RPMI7951 (cell line): ENCODE results near the gene OR14I1. TPM values are rescaled to one million over a fixed set of nuclear protein-coding genes. Genes with fewer than 3 reads are reported as not detected.
"Not testable (repeated sequence)": the region's sequence is repeated elsewhere in the genome, so short reads cannot be mapped to it uniquely, and the experiment has no call there.

Source experiments
- DNase-seq: peaks from one replicate; pipeline ENCODE4 v3.0.0-alpha.2; 2012; ENCODE audit warnings: low read depth
- total RNA-seq: library from RNA; depleted of rRNA; stranded (reverse); fragments of >200 nt; shearing (Covaris generic); gene quantifications from 2 replicates; pipeline ENCODE4 v1.2.3, GENCODE V29; 2014; rRNA removed

Gene OR14I1
- total RNA-seq, 1 experiment from 2014 or later, result not detected

DNA sequence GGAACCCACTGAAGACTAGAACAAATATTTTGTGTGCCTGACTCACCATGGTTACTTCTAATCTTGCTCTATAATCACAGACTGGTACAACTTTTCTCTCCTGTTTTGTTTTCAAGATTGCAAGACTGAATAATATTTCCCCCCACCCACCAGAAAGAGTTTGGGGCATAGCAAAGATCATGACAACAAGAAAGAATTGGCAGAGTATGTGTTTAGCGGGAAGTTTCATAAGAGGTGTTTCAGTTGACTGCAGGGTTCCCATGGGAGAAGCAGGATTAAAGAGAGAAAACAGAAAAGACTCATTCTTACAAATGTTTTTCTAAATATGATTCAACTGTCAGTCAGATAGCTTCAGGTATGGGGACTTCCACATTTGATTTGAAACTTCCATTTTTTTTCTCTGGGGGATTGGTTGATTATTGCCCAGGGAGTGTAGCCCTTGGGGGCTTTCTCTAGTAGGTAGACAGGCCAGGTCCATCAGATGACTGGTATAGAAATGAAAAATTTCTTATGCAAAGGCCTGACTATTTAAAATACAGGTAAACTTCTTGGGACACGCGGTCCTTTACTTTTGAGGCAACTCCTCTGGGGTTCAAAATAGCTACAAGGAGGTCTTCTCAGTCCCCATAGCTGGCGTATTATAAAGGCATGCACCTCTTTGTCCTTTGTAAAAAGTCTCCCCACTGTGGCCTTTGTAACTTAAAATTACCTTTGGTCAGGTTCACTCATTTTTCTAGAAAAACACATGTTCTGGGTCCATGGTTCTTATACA is 13.9 kb downstream of the OR14I1 start:
- no peak for DNase-seq

DNA sequence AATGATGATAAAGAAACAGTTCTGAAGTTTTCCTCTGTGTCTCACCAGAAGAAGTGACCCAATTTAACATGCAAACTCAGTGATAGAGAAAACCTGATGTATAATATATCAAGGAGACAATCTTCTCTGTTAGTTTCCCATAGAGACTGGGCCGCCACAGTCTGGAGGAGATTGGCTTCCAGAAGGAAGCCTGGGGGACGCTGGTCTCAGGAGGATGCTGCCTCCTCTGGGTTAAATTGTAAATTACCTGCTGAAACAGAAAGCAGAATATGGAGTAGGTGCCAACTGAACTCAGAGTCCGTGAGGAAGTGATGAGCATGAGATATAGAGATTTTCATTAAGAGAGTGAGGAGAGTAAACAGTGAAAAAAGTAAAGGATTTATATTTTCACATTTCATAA is 15.8 kb downstream of the OR14I1 start:
- no peak for DNase-seq

DNA sequence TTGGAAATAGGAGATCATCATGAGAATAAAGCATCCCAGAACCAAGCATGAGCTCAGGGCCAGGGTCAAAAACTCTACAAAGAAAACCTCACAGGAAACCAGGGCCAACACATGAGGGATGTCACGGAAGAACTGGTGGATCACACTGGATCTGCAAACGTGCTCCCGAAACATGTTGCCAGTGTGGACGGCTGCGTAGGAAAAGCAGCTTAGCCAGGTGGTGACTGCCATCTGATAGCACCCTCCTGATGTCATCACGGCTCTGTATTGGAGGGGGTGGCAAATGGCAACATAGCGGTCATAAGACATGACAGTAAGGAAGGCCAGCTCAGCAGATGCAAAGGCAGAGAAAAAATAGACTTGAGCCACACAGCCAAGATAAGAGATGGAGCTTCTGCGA is 20.9 kb downstream of the OR14I1 start:
- DNase-seq, result no peak

GRCh38 chr1:248670003-248670402 is 32.6 kb downstream of the OR14I1 start:
- DNase-seq, result peak; percentile 9

GRCh38 chr1:248663453-248664328 is 38.9 kb downstream of the OR14I1 start:
- DNase-seq, result not testable (repeated sequence)

DNA sequence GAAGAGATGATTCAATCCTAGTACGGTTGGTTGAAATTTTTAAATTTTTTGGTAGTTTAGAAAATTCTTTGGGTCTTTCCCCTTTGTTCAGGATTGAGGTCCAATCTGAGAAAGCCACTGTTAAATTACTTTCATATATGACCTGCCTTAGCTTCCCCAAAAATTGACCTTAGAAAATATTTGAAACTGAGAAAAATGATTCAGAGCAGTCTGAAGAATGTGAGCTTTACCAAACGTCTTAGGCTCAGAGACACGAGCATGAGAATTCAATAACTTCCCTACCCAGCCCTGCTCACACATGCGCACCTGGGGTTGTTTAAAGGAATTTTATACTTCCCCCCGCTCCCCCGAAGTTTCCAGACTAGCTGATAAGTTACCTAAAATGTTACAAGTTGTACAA is 45.8 kb downstream of the OR14I1 start:
- not testable (repeated sequence) for DNase-seq

GRCh38 chr1:248655354-248655753 is 47.2 kb downstream of the OR14I1 start, which contains the start of gene OR2T27:
TSS of gene OR2T27 (minus strand) at chr1:248655528. CDS start at chr1:248650884, 4,644 bp downstream.
- not testable (repeated sequence) for DNase-seq

Other genes with a start within 250 kb of the OR14I1 start
- not detected in 2 replicates for gene OR2T3, start 229.4 kb downstream of the OR14I1 start, total RNA-seq
- not detected in 2 replicates for gene OR2T5, start 214.2 kb downstream of the OR14I1 start, total RNA-seq
- gene OR2G6, start 194.7 kb downstream of the OR14I1 start, total RNA-seq, result not detected in 2 replicates
- not detected in 2 replicates for gene OR2T29, start 140.0 kb downstream of the OR14I1 start, total RNA-seq
- not detected in 2 replicates for gene OR2T34, start 128.0 kb downstream of the OR14I1 start, total RNA-seq
- gene OR2T10, start 105.1 kb downstream of the OR14I1 start, total RNA-seq, result not detected in 2 replicates
- not detected in 2 replicates for gene OR2T11, start 67.7 kb downstream of the OR14I1 start, total RNA-seq
- not detected in 2 replicates for gene OR2T35, start 57.5 kb downstream of the OR14I1 start, total RNA-seq
- gene OR2T27, start 47.2 kb downstream of the OR14I1 start, total RNA-seq, result not detected in 2 replicates
- 1.4 and 2.1 TPM in 2 replicates for gene LYPD8, start 53.0 kb upstream of the OR14I1 start, total RNA-seq
- 13.3 and 18.6 TPM in 2 replicates for gene SH3BP5L, start 123.1 kb upstream of the OR14I1 start, total RNA-seq
- gene ZNF672, start 135.5 kb upstream of the OR14I1 start, total RNA-seq, result 13.4 and 13.8 TPM in 2 replicates
- 13.2 and 14.8 TPM in 2 replicates for gene ZNF692, start 156.3 kb upstream of the OR14I1 start, total RNA-seq
- gene PGBD2, start 203.5 kb upstream of the OR14I1 start, total RNA-seq, result 6.2 TPM in 2 replicates